ENCODE results near the gene SPDYE6.
"Not testable (repeated sequence)": the region's sequence is repeated elsewhere in the genome, so short reads cannot be mapped to it uniquely, and the experiment has no call there.

- TF ChIP-seq CTCF (IDR thresholded peaks at IDR 0.05); ZFX (IDR thresholded peaks at IDR 0.05; ENCODE audit: borderline replicate concordance): not testable (repeated sequence)
Observed at GRCh38 chr7:102340599-102341368, 15.5 kb downstream of the SPDYE6 start.

Measured in 22Rv1 (cell line).